ENCODE measurements around the gene VPS11. TPM values are rescaled to one million over a fixed set of nuclear protein-coding genes. Genes with fewer than 3 reads are reported as not detected.

The VPS11 gene
- total and polyA plus RNA-seq, 10 of the 15 experiments (the other 5 are each of a cell fraction or from before 2014, with no cell fraction given), result 15.8 to 26.4 (median 24.5) TPM

GRCh38 chr11:119085437-119085847, 17.8 kb downstream of the VPS11 start (continued):
- no peak for TF ChIP-seq ESRRA (IDR thresholded peaks at IDR 0.05; ENCODE audit: low read length)
- peak in 1 of 2 experiments; percentile 51; a peak in 1 of 3 replicates for TF ChIP-seq EGR1 (IDR thresholded peaks at IDR 0.05; ENCODE audit: borderline replicate concordance in 1 of 2, low read depth in 2 of 2, low read length in 2 of 2)
- TF ChIP-seq, protein P1, sequence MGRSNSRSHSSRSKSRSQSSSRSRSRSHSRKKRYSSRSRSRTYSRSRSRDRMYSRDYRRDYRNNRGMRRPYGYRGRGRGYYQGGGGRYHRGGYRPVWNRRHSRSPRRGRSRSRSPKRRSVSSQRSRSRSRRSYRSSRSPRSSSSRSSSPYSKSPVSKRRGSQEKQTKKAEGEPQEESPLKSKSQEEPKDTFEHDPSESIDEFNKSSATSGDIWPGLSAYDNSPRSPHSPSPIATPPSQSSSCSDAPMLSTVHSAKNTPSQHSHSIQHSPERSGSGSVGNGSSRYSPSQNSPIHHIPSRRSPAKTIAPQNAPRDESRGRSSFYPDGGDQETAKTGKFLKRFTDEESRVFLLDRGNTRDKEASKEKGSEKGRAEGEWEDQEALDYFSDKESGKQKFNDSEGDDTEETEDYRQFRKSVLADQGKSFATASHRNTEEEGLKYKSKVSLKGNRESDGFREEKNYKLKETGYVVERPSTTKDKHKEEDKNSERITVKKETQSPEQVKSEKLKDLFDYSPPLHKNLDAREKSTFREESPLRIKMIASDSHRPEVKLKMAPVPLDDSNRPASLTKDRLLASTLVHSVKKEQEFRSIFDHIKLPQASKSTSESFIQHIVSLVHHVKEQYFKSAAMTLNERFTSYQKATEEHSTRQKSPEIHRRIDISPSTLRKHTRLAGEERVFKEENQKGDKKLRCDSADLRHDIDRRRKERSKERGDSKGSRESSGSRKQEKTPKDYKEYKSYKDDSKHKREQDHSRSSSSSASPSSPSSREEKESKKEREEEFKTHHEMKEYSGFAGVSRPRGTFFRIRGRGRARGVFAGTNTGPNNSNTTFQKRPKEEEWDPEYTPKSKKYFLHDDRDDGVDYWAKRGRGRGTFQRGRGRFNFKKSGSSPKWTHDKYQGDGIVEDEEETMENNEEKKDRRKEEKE (IDR thresholded peaks at IDR 0.05), result no peak
- TF ChIP-seq PAX8 (IDR thresholded peaks at IDR 0.05), result no peak
- TF ChIP-seq ZNF24 (IDR thresholded peaks at IDR 0.05), result no peak
- no peak for TF ChIP-seq RAD51 (IDR thresholded peaks at IDR 0.05)
- no peak for TF ChIP-seq RBBP5 (conservative IDR thresholded peaks at IDR 0.05)
- no peak for TF ChIP-seq IKZF2 (IDR thresholded peaks at IDR 0.05)
- TF ChIP-seq SPI1 (IDR thresholded peaks at IDR 0.05; ENCODE audit: borderline replicate concordance, insufficient read depth, low read depth, low read length), result no peak
- no peak for TF ChIP-seq SMAD5 (IDR thresholded peaks at IDR 0.05; ENCODE audit: low read depth)

- CTCF ChIA-PET, result no interaction called here
- ATAC-seq, result no peak
- FAIRE-seq, result no peak
- Histone ChIP-seq H3K79me2 (ENCODE audit: control insufficient read depth, insufficient read depth, low read length) (peaks cover 14% of the 10 kb centered on the region), H3K9me3 (replicated peaks; ENCODE audit: control insufficient read depth, insufficient read depth, low read length) (no peaks in the 10 kb centered on the region), H4K20me1 (ENCODE audit: control insufficient read depth, insufficient read depth) (no peaks in the 10 kb centered on the region), H3K27me3 (replicated peaks in 1 of 2; ENCODE audit: control insufficient read depth in 2 of 2, insufficient read depth in 2 of 2, low read length in 1 of 2) (no peaks in the 10 kb centered on the region), H3K9ac (ENCODE audit: control insufficient read depth, insufficient read depth, low read length) (no peak overlapping the region), H2AFZ (ENCODE audit: control insufficient read depth, low read depth, low read length) (no peak overlapping the region), H3K27ac (ENCODE audit: control insufficient read depth, insufficient read depth) (no peak overlapping the region), H3K4me1 (ENCODE audit: control insufficient read depth, insufficient read depth, low read length) (peaks cover 12% of the 10 kb centered on the region), H3K36me3 (ENCODE audit: control insufficient read depth in 2 of 2, insufficient read depth in 2 of 2, low read length in 1 of 2) (peaks cover 2 to 3% of the 10 kb centered on the region in 2 experiments), H3K4me3 (no peak overlapping the region), H3K4me2 (ENCODE audit: control insufficient read depth, insufficient read depth) (no peak overlapping the region)
- SMC1A ChIA-PET (ENCODE audit: uncharacterized antibody, unreplicated experiment), result no interaction called here
- BruUV-seq (replicated peaks), result no TSS peak
- RAD21 ChIA-PET (ENCODE audit: unreplicated experiment), result no interaction called here
- in situ Hi-C loops (cut with MboI), result no loop called here
- no peak for DNase-seq (ENCODE audit: low read depth, low spot score)
- POLR2A ChIA-PET, result interaction anchor here (0.6 to 5.4 kb wide), 6 partner anchors 10 to 505 kb away, joined by 3 to 69 read pairs (median 7); partner anchors contain the start of genes RPS25, TRAPPC4 and VPS11
- 96% methylated on average over 5 of the region's 6 CpGs for WGBS (ENCODE audit: insufficient coverage, insufficient replicate concordance, low lambda C conversion rate, missing lambda C conversion rate)
- intact Hi-C loops (cut with micrococcal nuclease; ENCODE audit: unreplicated experiment), result no loop called here
- TF ChIP-seq ZBTB33 (IDR thresholded peaks at IDR 0.05), result no peak
- TF ChIP-seq MYB (IDR thresholded peaks at IDR 0.05; ENCODE audit: borderline replicate concordance, low read depth, low read length), result no peak
- TF ChIP-seq KDM1A (IDR thresholded peaks at IDR 0.05; ENCODE audit: borderline replicate concordance), result no peak
- TF ChIP-seq EED (IDR thresholded peaks at IDR 0.05; ENCODE audit: low read depth), result no peak
- TF ChIP-seq ZNF592 (IDR thresholded peaks at IDR 0.05), result no peak
These were observed 19.5 kb downstream of the VPS11 start for GRCh38 chr11:119087123-119087522.

Data from GM12878 (cell line).